Endothelial cell of umbilical vein (primary cell): ENCODE data around the gene MACROD2.

Experiments used
- CTCF ChIP-seq, 2 donors: IDR thresholded peaks; 1 replicate in 1 of 2; 2 replicates in 1 of 2; pipeline ENCODE4 v1.5.1; 2011; ENCODE audit warnings: low read length in 2 of 2, mild to moderate bottlenecking in 2 of 2, moderate library complexity in 2 of 2, control low read depth in 1 of 2, inconsistent platforms in 1 of 2, low read depth in 1 of 2; ENCODE audit not compliant: insufficient read depth in 1 of 2; ENCODE audit errors: extremely low read depth in 1 of 2
- GATA2 ChIP-seq: IDR thresholded peaks from 2 replicates; pipeline ENCODE4 v1.7.0; 2011; ENCODE audit warnings: low read depth, mild to moderate bottlenecking, moderate library complexity, mixed read lengths, low read length; ENCODE audit not compliant: insufficient read length, insufficient read depth
- JUN ChIP-seq: IDR thresholded peaks from 2 replicates; pipeline ENCODE4 v1.6.1; 2011; ENCODE audit warnings: borderline replicate concordance, low read depth; ENCODE audit not compliant: insufficient read length, insufficient read depth
- MAX ChIP-seq: IDR thresholded peaks from 2 replicates; pipeline ENCODE4 v1.6.1; 2011; ENCODE audit not compliant: insufficient read depth, insufficient read length
- MYC ChIP-seq: IDR thresholded peaks from one replicate; pipeline ENCODE4 v1.6.1; 2011; ENCODE audit warnings: mild to moderate bottlenecking, low read depth, low read length
- POLR2A ChIP-seq: IDR thresholded peaks from 2 replicates; pipeline ENCODE4 v1.6.1; 2012; ENCODE audit warnings: low read depth, mild to moderate bottlenecking, control low read depth, low read length
- POLR2AphosphoS5 ChIP-seq: IDR thresholded peaks from 2 replicates; pipeline ENCODE4 v1.6.1; 2012; ENCODE audit warnings: low read depth, mild to moderate bottlenecking, control low read depth, low read length, moderate library complexity; ENCODE audit not compliant: insufficient read depth

DNA sequence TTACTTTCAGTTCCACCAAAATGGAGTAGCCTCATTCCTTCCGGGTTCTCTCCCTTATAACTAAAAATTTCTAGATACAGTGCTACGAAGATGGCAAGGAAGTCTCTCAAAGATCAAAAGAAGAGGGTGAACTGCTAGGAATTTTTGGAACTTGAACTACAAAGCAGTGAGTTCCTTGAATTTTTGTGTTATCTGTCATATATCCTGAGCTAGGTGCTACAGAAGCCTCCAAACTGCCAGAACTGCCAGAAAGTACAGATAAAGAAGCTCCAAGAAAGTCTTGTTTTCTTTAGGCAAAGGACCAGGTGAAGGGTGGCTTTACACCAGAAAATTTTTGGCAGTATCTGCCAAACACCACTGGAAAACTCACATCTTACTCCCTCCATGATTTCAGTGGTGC, 560.9 kb downstream of the MACROD2 start:
- no peak for TF ChIP-seq POLR2A
- no peak for TF ChIP-seq JUN
- no peak for TF ChIP-seq CTCF (IDR thresholded peaks at IDR 0.05; ENCODE audit: extremely low read depth in 1 of 2, insufficient read depth in 1 of 2, low read depth in 1 of 2, low read length in 2 of 2)
- no peak for TF ChIP-seq MAX
- TF ChIP-seq POLR2AphosphoS5, result no peak
- TF ChIP-seq MYC, result no peak
- TF ChIP-seq GATA2, result no peak
